K562 (cell line): ENCODE measurements around the gene DARS1.

Experiments used
- CBFB ChIP-seq: sonication (generic); formaldehyde crosslinking; IDR thresholded peaks from 2 replicates; pipeline ENCODE4 v1.4.0; 2020; ENCODE audit warnings: mild to moderate bottlenecking, missing genetic modification reagents
- CHD2 ChIP-seq: IDR thresholded peaks from 2 replicates; pipeline ENCODE4 v1.6.1; 2011; ENCODE audit warnings: low read depth, low read length
- CTCF ChIP-seq, 3 experiments: IDR thresholded peaks in 2 of 3; conservative IDR thresholded peaks in 1 of 3; 2 replicates each; pipeline ENCODE4 v1.5.1; 2011 to 2012; ENCODE audit warnings: low read length in 3 of 3, mild to moderate bottlenecking in 3 of 3, control low read depth in 2 of 3, improper control_type of control experiment in 1 of 3, inconsistent platforms in 1 of 3, low read depth in 1 of 3, mixed read lengths in 1 of 3, moderate library complexity in 1 of 3; ENCODE audit not compliant: insufficient read depth in 2 of 3
- E2F4 ChIP-seq: sonication (generic); formaldehyde crosslinking; IDR thresholded peaks from 2 replicates; pipeline ENCODE4 v1.8.0; 2022; ENCODE audit warnings: mild to moderate bottlenecking, low read depth, missing genetic modification reagents
- NR3C1 ChIP-seq: sonication (generic); formaldehyde crosslinking; IDR thresholded peaks from 2 replicates; pipeline ENCODE4 v1.8.1; 2022; ENCODE audit warnings: missing genetic modification reagents
- SMAD3 ChIP-seq: fragments of 450-650 bp; formaldehyde crosslinking; conservative IDR thresholded peaks from 2 replicates; pipeline ENCODE4 v1.4.0; 2020; ENCODE audit warnings: mild to moderate bottlenecking
- ZNF12 ChIP-seq: sonication (generic); formaldehyde crosslinking; IDR thresholded peaks from 2 replicates; pipeline ENCODE4 v1.4.0; 2020; ENCODE audit warnings: mild to moderate bottlenecking, missing genetic modification reagents
- ZNF830 ChIP-seq: fragments of 250-450 bp; sonication (Bioruptor Pico); IDR thresholded peaks from 2 replicates; pipeline ENCODE4 v1.5.0; 2021; ENCODE audit warnings: mild to moderate bottlenecking
- TF ChIP-seq, protein P1 (sequence below): fragments of 150-350 bp; conservative IDR thresholded peaks from 2 replicates; pipeline ENCODE4 v1.6.1; 2014; ENCODE audit warnings: low read length

GRCh38 chr2:136025057-136025973 lies 39.9 kb upstream of the DARS1 start:
- TF ChIP-seq E2F4 (CRISPR knock-in tag) = no peak
- TF ChIP-seq, protein P1, sequence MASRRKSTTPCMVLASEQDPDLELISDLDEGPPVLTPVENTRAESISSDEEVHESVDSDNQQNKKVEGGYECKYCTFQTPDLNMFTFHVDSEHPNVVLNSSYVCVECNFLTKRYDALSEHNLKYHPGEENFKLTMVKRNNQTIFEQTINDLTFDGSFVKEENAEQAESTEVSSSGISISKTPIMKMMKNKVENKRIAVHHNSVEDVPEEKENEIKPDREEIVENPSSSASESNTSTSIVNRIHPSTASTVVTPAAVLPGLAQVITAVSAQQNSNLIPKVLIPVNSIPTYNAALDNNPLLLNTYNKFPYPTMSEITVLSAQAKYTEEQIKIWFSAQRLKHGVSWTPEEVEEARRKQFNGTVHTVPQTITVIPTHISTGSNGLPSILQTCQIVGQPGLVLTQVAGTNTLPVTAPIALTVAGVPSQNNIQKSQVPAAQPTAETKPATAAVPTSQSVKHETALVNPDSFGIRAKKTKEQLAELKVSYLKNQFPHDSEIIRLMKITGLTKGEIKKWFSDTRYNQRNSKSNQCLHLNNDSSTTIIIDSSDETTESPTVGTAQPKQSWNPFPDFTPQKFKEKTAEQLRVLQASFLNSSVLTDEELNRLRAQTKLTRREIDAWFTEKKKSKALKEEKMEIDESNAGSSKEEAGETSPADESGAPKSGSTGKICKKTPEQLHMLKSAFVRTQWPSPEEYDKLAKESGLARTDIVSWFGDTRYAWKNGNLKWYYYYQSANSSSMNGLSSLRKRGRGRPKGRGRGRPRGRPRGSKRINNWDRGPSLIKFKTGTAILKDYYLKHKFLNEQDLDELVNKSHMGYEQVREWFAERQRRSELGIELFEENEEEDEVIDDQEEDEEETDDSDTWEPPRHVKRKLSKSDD = no peak
- no peak for TF ChIP-seq ZNF12
- no peak for TF ChIP-seq CTCF (IDR thresholded peaks at IDR 0.05 in 2 of 3, conservative IDR thresholded peaks at IDR 0.05 in 1 of 3; ENCODE audit: insufficient read depth in 2 of 3, low read depth in 1 of 3, low read length in 3 of 3)
- TF ChIP-seq CHD2 = no peak
- TF ChIP-seq ZNF830 = no peak
- no peak for TF ChIP-seq SMAD3 (CRISPR knock-in tag)
- TF ChIP-seq CBFB = no peak
- no peak for TF ChIP-seq NR3C1
